ENCODE results near the gene KRT37. TPM values are rescaled to one million over a fixed set of nuclear protein-coding genes. Genes with fewer than 3 reads are reported as not detected.
A peak's percentile ranks its signal among the peaks of the same experiment; 100 is the strongest.

Gene KRT37
- total RNA-seq, 1 experiment from 2014 or later: 3.2 TPM

GRCh38 chr17:41464173-41464572 is 39.8 kb upstream of the KRT37 start:
- Histone ChIP-seq H2AFZ (ENCODE audit: low read length) (no peak overlapping the region), H3K27ac (ENCODE audit: low read length) (peak overlapping the region; percentile 85), H3K4me2 (ENCODE audit: low read length) (peak overlapping the region; percentile 46), H3K9me2 (replicated peaks; ENCODE audit: low read length) (no peaks in the 10 kb centered on the region), H3K79me2 (ENCODE audit: low read length) (no peaks in the 10 kb centered on the region), H3F3A (ENCODE audit: low read length, unreplicated experiment) (peaks cover 5% of the 10 kb centered on the region), H3K9ac (ENCODE audit: low read length) (peak overlapping the region; percentile 18; the same call in 1 of the 2 replicates), H3K4me1 (ENCODE audit: insufficient read depth, low read length) (peaks cover 25% of the 10 kb centered on the region), H3K9me3 (ENCODE audit: low read length) (no peaks in the 10 kb centered on the region), H4K20me1 (ENCODE audit: low read length) (no peaks in the 10 kb centered on the region), H3K4me3 (ENCODE audit: low read length) (no peak overlapping the region), H3K27me3 (ENCODE audit: low read length) (no peaks in the 10 kb centered on the region), H3K36me3 (ENCODE audit: low read depth, low read length) (no peaks in the 10 kb centered on the region)
- BruUV-seq (replicated peaks): no TSS peak
- TF ChIP-seq EZH2 (IDR thresholded peaks at IDR 0.05; ENCODE audit: low read length, unreplicated experiment) (no peak), CTCF (conservative IDR thresholded peaks at IDR 0.05; ENCODE audit: low read depth, low read length) (no peak), EZH2phosphoT487 (IDR thresholded peaks at IDR 0.05; ENCODE audit: borderline replicate concordance, low read length) (no peak)
- CTCF ChIA-PET: no interaction called here
- POLR2A ChIA-PET (ENCODE audit: unreplicated experiment): interaction anchor here (0.5 kb wide), 1 partner anchor 57 kb away, joined by 6 read pairs; no protein-coding TSS in a partner anchor
- intact Hi-C loops (cut with micrococcal nuclease): no loop called here
- ATAC-seq (no peak), DNase-seq (no peak)

- intact Hi-C loops (cut with micrococcal nuclease): no loop called here
- no peak overlapping the region for H3K4me3 ChIP-seq (ENCODE audit: low read length)
- peaks cover 25% of the 10 kb centered on the region for H3K4me1 ChIP-seq (ENCODE audit: insufficient read depth, low read length)
- ChIA-PET CTCF (no interaction called here), POLR2A (ENCODE audit: unreplicated experiment) (interaction anchor here (0.5 kb wide), 1 partner anchor 57 kb away, joined by 6 read pairs; no protein-coding TSS in a partner anchor)
- peak overlapping the region; percentile 85 for H3K27ac ChIP-seq (ENCODE audit: low read length)
- TF ChIP-seq CTCF (conservative IDR thresholded peaks at IDR 0.05; ENCODE audit: low read depth, low read length) (no peak), EZH2phosphoT487 (IDR thresholded peaks at IDR 0.05; ENCODE audit: borderline replicate concordance, low read length) (no peak), EZH2 (IDR thresholded peaks at IDR 0.05; ENCODE audit: low read length, unreplicated experiment) (no peak)
- no peak overlapping the region for H2AFZ ChIP-seq (ENCODE audit: low read length)
- no peaks in the 10 kb centered on the region for H3K9me2 ChIP-seq (replicated peaks; ENCODE audit: low read length)
- H3F3A ChIP-seq (ENCODE audit: low read length, unreplicated experiment): peaks cover 5% of the 10 kb centered on the region
- H3K79me2 ChIP-seq (ENCODE audit: low read length): no peaks in the 10 kb centered on the region
- H3K9ac ChIP-seq (ENCODE audit: low read length): peak overlapping the region; percentile 18; the same call in 1 of the 2 replicates
- no peaks in the 10 kb centered on the region for H3K9me3 ChIP-seq (ENCODE audit: low read length)
- H3K36me3 ChIP-seq (ENCODE audit: low read depth, low read length): no peaks in the 10 kb centered on the region
- DNase-seq: peak; percentile 56
- no peak for ATAC-seq
- BruUV-seq (replicated peaks): no TSS peak
- no peaks in the 10 kb centered on the region for H3K27me3 ChIP-seq (ENCODE audit: low read length)
- H3K4me2 ChIP-seq (ENCODE audit: low read length): peak overlapping the region; percentile 46
- H4K20me1 ChIP-seq (ENCODE audit: low read length): no peaks in the 10 kb centered on the region
Observed at GRCh38 chr17:41463746-41464145, 39.4 kb upstream of the KRT37 start.

- DNase-seq (no peak), ATAC-seq (no peak)
- Histone ChIP-seq H2AFZ (ENCODE audit: low read length) (no peak overlapping the region), H3K27ac (ENCODE audit: low read length) (no peak overlapping the region), H3K9me2 (replicated peaks; ENCODE audit: low read length) (no peaks in the 10 kb centered on the region), H4K20me1 (ENCODE audit: low read length) (no peaks in the 10 kb centered on the region), H3K4me2 (ENCODE audit: low read length) (no peak overlapping the region), H3K9ac (ENCODE audit: low read length) (no peak overlapping the region), H3K79me2 (ENCODE audit: low read length) (no peaks in the 10 kb centered on the region), H3K36me3 (ENCODE audit: low read depth, low read length) (no peaks in the 10 kb centered on the region), H3K27me3 (ENCODE audit: low read length) (no peaks in the 10 kb centered on the region), H3K4me3 (ENCODE audit: low read length) (no peak overlapping the region), H3K4me1 (ENCODE audit: insufficient read depth, low read length) (peaks cover 25% of the 10 kb centered on the region), H3F3A (ENCODE audit: low read length, unreplicated experiment) (peaks cover 5% of the 10 kb centered on the region), H3K9me3 (ENCODE audit: low read length) (no peaks in the 10 kb centered on the region)
- intact Hi-C loops (cut with micrococcal nuclease): no loop called here
- CTCF ChIA-PET: no interaction called here
- TF ChIP-seq CTCF (conservative IDR thresholded peaks at IDR 0.05; ENCODE audit: low read depth, low read length) (no peak), EZH2phosphoT487 (IDR thresholded peaks at IDR 0.05; ENCODE audit: borderline replicate concordance, low read length) (no peak), EZH2 (IDR thresholded peaks at IDR 0.05; ENCODE audit: low read length, unreplicated experiment) (no peak)
- BruUV-seq (replicated peaks): no TSS peak
- POLR2A ChIA-PET (ENCODE audit: unreplicated experiment): no interaction called here
Observed at GRCh38 chr17:41462705-41463104, 38.3 kb upstream of the KRT37 start.

Data from PC-3 (cell line).